HG02943 (cell line): ENCODE data around the gene COL5A3.

Experiments
- ATAC-seq: cut with Tn5 transposase; IDR thresholded peaks from one replicate; pipeline ENCODE4 v1.9.1; 2021; ENCODE audit warnings: mild to moderate bottlenecking, low read depth, moderate library complexity; ENCODE audit not compliant: unreplicated experiment

Gene COL5A3

GRCh38 chr19:9911524-9912185, 98.6 kb downstream of the COL5A3 start:
- ATAC-seq = no peak

GRCh38 chr19:9910625-9911024, 99.7 kb downstream of the COL5A3 start:
- ATAC-seq = no peak
